ENCODE results near the gene PDE8B.

DNA sequence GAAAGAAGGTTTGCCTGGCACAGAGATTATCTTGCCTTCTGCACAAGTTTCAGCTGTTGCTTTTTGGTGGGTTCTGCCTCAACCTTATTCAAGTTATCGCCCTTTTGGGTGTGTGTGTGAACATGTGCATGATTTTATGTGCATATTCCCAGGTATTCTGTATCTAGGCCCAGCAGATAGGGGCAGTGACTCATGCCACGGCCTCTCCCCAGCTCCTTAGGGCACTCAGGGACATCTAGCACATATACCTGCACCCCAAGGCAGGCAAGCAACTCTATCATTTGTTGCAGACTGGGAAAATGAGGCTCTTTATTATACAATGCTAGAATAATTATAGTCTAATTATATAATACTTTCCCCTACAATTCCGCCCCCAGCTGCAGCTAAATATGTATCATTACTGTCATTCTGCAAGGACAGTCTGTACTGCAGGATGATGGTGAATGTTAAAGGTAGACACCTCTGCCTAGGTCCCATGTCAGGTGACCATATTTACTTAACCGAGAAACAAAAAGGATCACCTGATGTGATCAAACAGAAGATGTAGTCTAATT is 128.9 kb downstream of the PDE8B start:
- TF ChIP-seq, protein P1, sequence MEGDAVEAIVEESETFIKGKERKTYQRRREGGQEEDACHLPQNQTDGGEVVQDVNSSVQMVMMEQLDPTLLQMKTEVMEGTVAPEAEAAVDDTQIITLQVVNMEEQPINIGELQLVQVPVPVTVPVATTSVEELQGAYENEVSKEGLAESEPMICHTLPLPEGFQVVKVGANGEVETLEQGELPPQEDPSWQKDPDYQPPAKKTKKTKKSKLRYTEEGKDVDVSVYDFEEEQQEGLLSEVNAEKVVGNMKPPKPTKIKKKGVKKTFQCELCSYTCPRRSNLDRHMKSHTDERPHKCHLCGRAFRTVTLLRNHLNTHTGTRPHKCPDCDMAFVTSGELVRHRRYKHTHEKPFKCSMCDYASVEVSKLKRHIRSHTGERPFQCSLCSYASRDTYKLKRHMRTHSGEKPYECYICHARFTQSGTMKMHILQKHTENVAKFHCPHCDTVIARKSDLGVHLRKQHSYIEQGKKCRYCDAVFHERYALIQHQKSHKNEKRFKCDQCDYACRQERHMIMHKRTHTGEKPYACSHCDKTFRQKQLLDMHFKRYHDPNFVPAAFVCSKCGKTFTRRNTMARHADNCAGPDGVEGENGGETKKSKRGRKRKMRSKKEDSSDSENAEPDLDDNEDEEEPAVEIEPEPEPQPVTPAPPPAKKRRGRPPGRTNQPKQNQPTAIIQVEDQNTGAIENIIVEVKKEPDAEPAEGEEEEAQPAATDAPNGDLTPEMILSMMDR (IDR thresholded peaks at IDR 0.05; ENCODE audit: low read length) = no peak
- no peak for TF ChIP-seq EZH2 (IDR thresholded peaks at IDR 0.05; ENCODE audit: borderline replicate concordance, low read length)
